ENCODE results near the gene MRE11.

The MRE11 gene

DNA sequence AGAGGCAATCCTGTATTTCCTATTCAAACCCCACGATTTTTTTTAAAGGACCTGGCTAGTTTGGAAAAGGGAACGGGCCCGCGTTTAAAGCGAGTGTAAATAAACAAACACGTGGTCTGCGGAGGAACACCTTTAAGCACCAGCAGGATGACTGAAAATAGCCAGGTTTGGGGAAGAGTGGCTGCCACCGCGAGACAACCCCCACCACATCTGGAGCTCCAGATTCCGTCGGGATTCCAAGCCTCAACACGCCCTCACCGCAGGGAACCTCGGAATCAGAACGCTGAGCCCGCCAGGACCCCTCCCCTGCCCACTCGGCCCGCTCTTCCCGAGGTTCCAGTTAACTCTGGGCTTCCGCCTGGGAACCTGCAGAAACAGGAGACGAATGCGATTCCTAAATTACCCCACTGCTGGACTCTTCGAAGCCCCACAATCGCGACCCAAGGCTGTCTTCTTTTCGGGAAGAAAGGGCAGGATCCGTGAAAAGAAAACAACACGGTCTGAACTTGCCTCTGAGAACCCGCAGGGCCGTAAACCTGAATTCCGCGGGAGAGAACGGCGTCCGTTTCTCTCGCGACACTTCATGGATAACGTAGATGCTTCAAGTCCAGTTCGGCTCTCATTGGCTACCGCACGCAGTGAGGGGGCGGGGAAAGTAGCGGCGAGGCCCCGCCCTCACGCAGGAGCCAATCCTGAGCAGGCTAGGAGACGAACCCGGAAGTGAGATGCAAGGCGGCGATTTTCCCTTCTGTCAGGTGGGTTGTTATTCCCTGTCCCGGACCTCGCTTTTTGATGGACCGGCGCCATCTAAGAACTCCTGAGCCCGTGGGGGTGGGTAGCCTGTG, at the start of gene MRE11, which contains the start of gene ANKRD49:
Gene MRE11 (minus strand): TSS at position 564 of the 845 bp plus-strand sequence. CDS start 1,043 bp downstream, outside the sequence.
Gene ANKRD49 (plus strand): TSS at position 704 of the 845 bp plus-strand sequence. CDS start 2,710 bp downstream, outside the sequence.
- TF ChIP-seq, protein P1, sequence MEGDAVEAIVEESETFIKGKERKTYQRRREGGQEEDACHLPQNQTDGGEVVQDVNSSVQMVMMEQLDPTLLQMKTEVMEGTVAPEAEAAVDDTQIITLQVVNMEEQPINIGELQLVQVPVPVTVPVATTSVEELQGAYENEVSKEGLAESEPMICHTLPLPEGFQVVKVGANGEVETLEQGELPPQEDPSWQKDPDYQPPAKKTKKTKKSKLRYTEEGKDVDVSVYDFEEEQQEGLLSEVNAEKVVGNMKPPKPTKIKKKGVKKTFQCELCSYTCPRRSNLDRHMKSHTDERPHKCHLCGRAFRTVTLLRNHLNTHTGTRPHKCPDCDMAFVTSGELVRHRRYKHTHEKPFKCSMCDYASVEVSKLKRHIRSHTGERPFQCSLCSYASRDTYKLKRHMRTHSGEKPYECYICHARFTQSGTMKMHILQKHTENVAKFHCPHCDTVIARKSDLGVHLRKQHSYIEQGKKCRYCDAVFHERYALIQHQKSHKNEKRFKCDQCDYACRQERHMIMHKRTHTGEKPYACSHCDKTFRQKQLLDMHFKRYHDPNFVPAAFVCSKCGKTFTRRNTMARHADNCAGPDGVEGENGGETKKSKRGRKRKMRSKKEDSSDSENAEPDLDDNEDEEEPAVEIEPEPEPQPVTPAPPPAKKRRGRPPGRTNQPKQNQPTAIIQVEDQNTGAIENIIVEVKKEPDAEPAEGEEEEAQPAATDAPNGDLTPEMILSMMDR (IDR thresholded peaks at IDR 0.05; ENCODE audit: low read depth, low read length, missing control alignments) = no peak
- Histone ChIP-seq H3K36me3 (replicated peaks) (peaks cover 8% of the 10 kb centered on the region), H3K27ac (peak within 1 kb of the TSS; percentile 75), H3K27me3 (replicated peaks) (no peaks in the 10 kb centered on the region), H3K4me3 (ENCODE audit: low read depth, low read length) (peak within 1 kb of the TSS; percentile 84)
- DNase-seq = peak; percentile 99
- in situ Hi-C loops (cut with HindIII; ENCODE audit: low pct_ligation_motif_present, low sequenced_read_pairs) = no loop called here

DNA sequence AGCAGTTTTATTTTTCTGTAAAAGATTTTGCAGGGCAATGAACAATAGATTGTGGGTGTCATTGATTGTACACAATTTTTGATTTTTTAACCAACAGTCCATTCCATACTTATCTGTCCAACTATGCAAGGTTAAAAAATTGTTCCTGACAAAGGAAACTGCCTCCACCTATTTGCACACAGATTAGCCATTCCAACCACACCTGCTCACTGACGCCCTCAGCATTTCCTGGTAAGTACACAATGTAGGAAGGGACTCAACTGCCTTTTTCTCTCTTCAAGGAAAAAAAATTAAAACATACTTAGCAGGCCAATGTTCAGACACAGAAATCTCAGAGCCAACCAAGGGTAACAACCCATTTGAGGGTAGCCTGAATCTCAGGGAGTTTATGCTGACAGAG, 45.8 kb upstream of the MRE11 start:
- Histone ChIP-seq H3K36me3 (replicated peaks) (no peaks in the 10 kb centered on the region), H3K27me3 (replicated peaks) (no peaks in the 10 kb centered on the region), H3K4me3 (ENCODE audit: low read depth, low read length) (no peak overlapping the region), H3K27ac (no peak overlapping the region)
- no peak for DNase-seq
- in situ Hi-C loops (cut with HindIII; ENCODE audit: low pct_ligation_motif_present, low sequenced_read_pairs) = no loop called here
- TF ChIP-seq, protein P1 (IDR thresholded peaks at IDR 0.05; ENCODE audit: low read depth, low read length, missing control alignments) = no peak

DNA sequence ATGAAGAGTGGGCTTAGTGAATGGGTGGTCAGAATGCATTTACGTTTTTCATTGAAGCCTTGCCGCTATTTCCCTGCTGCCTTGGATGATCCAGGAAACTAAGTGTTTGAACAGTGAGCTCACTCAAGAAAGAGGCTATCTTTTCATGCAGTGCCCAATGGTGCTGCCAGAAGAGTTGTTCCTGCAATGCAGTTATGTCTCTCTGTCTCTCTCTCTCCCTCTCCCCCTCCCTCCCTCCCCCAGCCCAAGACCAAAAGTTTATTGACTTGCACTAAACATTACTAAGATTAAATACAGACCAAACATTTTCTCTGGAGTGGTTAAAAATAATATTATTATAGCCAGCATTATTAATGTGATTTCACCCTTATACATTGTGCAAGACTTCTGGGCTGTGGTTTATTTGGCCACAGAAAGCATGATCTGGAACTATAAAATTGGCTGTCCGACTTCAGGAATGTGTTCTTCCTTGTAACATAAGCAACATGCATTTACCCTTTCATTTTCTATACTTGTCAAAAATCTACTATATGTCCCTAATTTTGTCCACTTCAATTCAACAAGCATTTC, 43.5 kb upstream of the MRE11 start:
- H3K36me3 ChIP-seq (replicated peaks) = no peaks in the 10 kb centered on the region
- H3K27ac ChIP-seq = no peak overlapping the region
- H3K27me3 ChIP-seq (replicated peaks) = no peaks in the 10 kb centered on the region
- DNase-seq = peak; percentile 59
- in situ Hi-C loops (cut with HindIII; ENCODE audit: low pct_ligation_motif_present, low sequenced_read_pairs) = no loop called here
- TF ChIP-seq, protein P1 (IDR thresholded peaks at IDR 0.05; ENCODE audit: low read depth, low read length, missing control alignments) = no peak
- H3K4me3 ChIP-seq (ENCODE audit: low read depth, low read length) = no peak overlapping the region

DNA sequence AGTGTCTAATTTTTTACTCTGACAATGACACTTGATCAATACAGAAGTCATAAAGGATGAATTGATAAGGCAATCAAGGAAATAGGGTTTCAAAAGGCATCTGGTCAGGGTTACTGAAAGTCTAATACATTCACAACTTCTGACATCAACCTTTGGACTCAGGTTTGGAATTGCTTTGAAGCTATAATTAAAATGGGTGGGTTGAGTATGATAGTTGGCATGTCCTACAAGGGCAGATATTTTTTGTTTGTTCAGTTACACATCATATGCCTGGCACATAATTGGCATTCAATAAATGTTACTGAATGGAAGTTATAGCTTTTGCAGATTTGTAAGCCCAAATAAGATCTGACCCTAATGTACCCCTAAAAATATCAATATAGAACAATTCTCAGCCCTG, 42.7 kb upstream of the MRE11 start:
- Histone ChIP-seq H3K4me3 (ENCODE audit: low read depth, low read length) (no peak overlapping the region), H3K36me3 (replicated peaks) (no peaks in the 10 kb centered on the region), H3K27me3 (replicated peaks) (no peaks in the 10 kb centered on the region), H3K27ac (no peak overlapping the region)
- no peak for DNase-seq
- TF ChIP-seq, protein P1 (IDR thresholded peaks at IDR 0.05; ENCODE audit: low read depth, low read length, missing control alignments) = no peak
- in situ Hi-C loops (cut with HindIII; ENCODE audit: low pct_ligation_motif_present, low sequenced_read_pairs) = no loop called here

DNA sequence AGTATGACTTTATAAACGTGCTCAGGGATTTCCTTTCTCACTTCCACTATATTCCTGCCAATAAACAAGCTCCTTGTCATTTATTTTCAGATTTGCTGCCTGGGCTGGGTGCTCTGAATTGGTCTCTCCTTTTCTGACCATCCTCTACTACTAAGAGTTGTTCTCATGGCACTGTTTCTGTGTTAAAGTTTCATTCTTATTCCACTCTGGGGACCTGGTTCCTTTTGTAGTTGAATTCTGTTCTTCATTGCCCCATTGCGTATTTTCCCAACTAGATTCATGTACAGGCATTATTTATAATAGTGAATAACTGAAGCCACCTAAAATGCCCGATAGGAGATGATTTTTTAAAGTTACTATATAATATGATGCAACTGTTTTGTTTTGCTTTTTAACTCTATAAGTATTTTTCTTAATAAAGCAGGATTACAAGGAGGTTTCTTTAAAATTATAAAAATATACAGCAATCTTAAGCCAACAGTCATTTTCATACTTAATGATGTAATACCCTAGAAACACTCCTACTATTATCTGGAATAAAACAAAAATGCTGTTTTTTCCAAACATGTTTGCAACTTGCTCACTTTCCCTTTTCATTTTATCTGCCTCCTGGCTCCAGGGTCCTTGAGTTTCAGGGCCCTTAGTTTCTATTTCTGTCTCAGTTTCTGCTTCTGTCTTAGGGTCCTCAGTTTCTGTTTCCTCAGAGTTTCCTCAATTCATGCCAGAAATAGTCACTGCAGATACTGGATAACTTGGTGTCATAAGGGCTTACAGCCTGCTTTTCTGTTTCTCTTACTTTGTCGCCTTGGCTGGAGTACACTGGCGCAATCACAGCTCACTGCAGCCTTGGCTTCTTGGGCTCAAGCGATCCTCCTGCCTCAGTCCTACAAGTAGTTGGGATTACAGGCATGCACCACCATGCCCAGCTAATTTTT, 40.3 kb upstream of the MRE11 start:
- H3K36me3 ChIP-seq (replicated peaks) = no peaks in the 10 kb centered on the region
- no peak overlapping the region for H3K4me3 ChIP-seq (ENCODE audit: low read depth, low read length)
- in situ Hi-C loops (cut with HindIII; ENCODE audit: low pct_ligation_motif_present, low sequenced_read_pairs) = no loop called here
- H3K27me3 ChIP-seq (replicated peaks) = no peaks in the 10 kb centered on the region
- H3K27ac ChIP-seq = no peak overlapping the region
- TF ChIP-seq, protein P1 (IDR thresholded peaks at IDR 0.05; ENCODE audit: low read depth, low read length, missing control alignments) = no peak
- DNase-seq = no peak

Measured in brain microvascular endothelial cell (primary cell).